WTC11 (cell line): Measurements from ENCODE around the gene JAKMIP1. TPM values are rescaled to one million over a fixed set of nuclear protein-coding genes. Genes with fewer than 3 reads are reported as not detected.

ENCODE experiments used
- ATAC-seq: fragments of 200-7000 bp; cut with Tn5 transposase; 2 replicates; pipeline ENCODE4 v1.10.0; 2021; ENCODE audit warnings: mild to moderate bottlenecking, moderate library complexity
- CTCF ChIA-PET: fragments of 300-600 bp; sonication (Branson Sonifier 250); formaldehyde crosslinking; loops from one replicate; lab custom pipeline; 2021; ENCODE audit warnings: antibody characterized with exemption; lab: Charles Lee
- POLR2A ChIA-PET: fragments of 350-600 bp; sonication (Branson Sonifier 250); formaldehyde crosslinking; loops from one replicate; lab custom pipeline; 2021; ENCODE audit warnings: antibody characterized with exemption; lab: Charles Lee
- DNase-seq: peaks from one replicate; pipeline ENCODE4 v3.0.0; 2021; ENCODE audit warnings: low spot score
- H3K27ac Mint-ChIP-seq: 2 replicates; pipeline ENCODE4 v1.8.0; 2021; ENCODE audit warnings: mixed read lengths
- H3K27me3 Mint-ChIP-seq: 2 replicates; pipeline ENCODE4 v1.8.0; 2021; ENCODE audit warnings: low read depth, mild to moderate bottlenecking, moderate library complexity, mixed read lengths
- H3K36me3 Mint-ChIP-seq: 2 replicates; pipeline ENCODE4 v1.8.0; 2021; ENCODE audit warnings: mixed read lengths
- H3K4me1 Mint-ChIP-seq: 2 replicates; pipeline ENCODE4 v1.8.0; 2022; ENCODE audit warnings: mixed read lengths
- H3K4me3 Mint-ChIP-seq: 2 replicates; pipeline ENCODE4 v1.8.0; 2021; ENCODE audit warnings: mild to moderate bottlenecking, moderate library complexity, mixed read lengths
- H3K9me3 Mint-ChIP-seq: 2 replicates; pipeline ENCODE4 v1.8.0; 2021; ENCODE audit warnings: mixed read lengths
- FOXK1 ChIP-seq: sonication (generic); formaldehyde crosslinking; IDR thresholded peaks from 2 replicates; pipeline ENCODE4 v1.8.0; 2022; ENCODE audit warnings: mild to moderate bottlenecking, moderate library complexity, missing genetic modification reagents
- IRF2 ChIP-seq: sonication (generic); formaldehyde crosslinking; IDR thresholded peaks from 2 replicates; pipeline ENCODE4 v1.8.0; 2022; ENCODE audit warnings: low read depth, missing genetic modification reagents, borderline replicate concordance
- PRRX2 ChIP-seq: fragments of 250-450 bp; sonication (Bioruptor Pico); IDR thresholded peaks from 2 replicates; pipeline ENCODE4 v1.8.0; 2021; ENCODE audit warnings: mild to moderate bottlenecking
- ZNF232 ChIP-seq: sonication (generic); formaldehyde crosslinking; IDR thresholded peaks from 2 replicates; pipeline ENCODE4 v1.8.0; 2022; ENCODE audit warnings: mild to moderate bottlenecking, missing genetic modification reagents
- ZNF423 ChIP-seq: fragments of 250-450 bp; sonication (Bioruptor Pico); IDR thresholded peaks from 2 replicates; pipeline ENCODE4 v2.1.2; 2022; ENCODE audit warnings: mild to moderate bottlenecking, moderate library complexity
- total RNA-seq: library from RNA; stranded (reverse); gene quantifications from 3 replicates; pipeline ENCODE4 v1.2.3, GENCODE V29; 2021
- TF ChIP-seq, protein P1 (sequence below): sonication (generic); formaldehyde crosslinking; IDR thresholded peaks from 2 replicates; pipeline ENCODE4 v1.8.0; 2022; ENCODE audit warnings: missing genetic modification reagents
- TF ChIP-seq, protein P2 (sequence below): sonication (generic); formaldehyde crosslinking; IDR thresholded peaks from 2 replicates; pipeline ENCODE4 v1.8.0; 2022; ENCODE audit warnings: mild to moderate bottlenecking, missing genetic modification reagents
- TF ChIP-seq, protein P3 (sequence below): fragments of 250-450 bp; sonication (Bioruptor Pico); IDR thresholded peaks from 2 replicates; pipeline ENCODE4 v2.1.2; 2022; ENCODE audit warnings: mild to moderate bottlenecking, moderate library complexity
- TF ChIP-seq, protein P4 (sequence below): fragments of 250-450 bp; sonication (Bioruptor Pico); IDR thresholded peaks from 2 replicates; pipeline ENCODE4 v1.9.0; 2021; ENCODE audit warnings: moderate library complexity, mild to moderate bottlenecking, inconsistent platforms, borderline replicate concordance
- TF ChIP-seq, protein P5 (sequence below): sonication (generic); formaldehyde crosslinking; conservative IDR thresholded peaks from 2 replicates; pipeline ENCODE4 v1.8.1; 2022; ENCODE audit warnings: mild to moderate bottlenecking, missing genetic modification reagents
- TF ChIP-seq, protein P6 (sequence below): fragments of 200-600 bp; IDR thresholded peaks from 2 replicates; pipeline ENCODE4 v1.8.0; 2022; ENCODE audit warnings: antibody characterized with exemption

Gene JAKMIP1
- total RNA-seq, 1 experiment from 2014 or later, result 4.0 TPM

DNA sequence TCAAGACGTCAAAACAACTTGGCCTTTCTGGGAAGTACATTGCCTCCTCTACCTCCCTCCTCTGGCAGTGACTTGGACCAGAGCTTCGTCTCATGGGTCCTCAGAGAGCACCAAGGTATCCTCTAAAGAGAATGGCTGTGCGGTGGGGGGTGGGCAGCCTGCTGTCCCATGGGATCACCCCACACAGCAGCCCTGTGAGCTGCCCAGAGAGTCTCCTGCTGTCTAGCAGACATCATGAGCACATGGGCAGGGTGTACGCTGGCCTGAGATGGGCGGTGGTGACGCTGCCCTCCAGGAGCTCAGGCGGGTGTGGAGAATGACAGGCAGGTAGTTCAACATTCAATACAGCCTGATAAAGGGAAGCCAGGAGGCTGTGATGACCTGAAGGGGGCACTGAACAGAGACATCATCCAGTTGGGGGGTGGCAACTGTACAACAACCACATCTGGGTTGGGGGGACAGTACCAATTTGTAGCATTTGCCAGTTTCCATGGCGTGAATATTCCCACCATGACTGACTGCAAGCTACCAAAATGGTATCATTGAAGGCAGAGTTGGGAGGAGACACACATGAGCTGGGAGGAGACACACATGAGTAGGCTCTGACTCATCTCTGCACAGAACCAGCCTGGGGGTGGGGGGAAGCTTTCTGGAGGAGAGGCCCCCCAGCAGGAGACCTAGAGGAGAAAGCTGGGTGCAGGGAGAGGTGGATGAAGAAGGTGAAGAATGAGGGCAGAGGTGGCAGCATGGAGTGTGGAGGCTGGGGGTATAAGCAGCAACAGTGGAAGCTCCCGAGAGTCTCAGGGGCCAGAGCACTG lies 218.0 kb downstream of the JAKMIP1 start (continued):
- TF ChIP-seq, protein P1, sequence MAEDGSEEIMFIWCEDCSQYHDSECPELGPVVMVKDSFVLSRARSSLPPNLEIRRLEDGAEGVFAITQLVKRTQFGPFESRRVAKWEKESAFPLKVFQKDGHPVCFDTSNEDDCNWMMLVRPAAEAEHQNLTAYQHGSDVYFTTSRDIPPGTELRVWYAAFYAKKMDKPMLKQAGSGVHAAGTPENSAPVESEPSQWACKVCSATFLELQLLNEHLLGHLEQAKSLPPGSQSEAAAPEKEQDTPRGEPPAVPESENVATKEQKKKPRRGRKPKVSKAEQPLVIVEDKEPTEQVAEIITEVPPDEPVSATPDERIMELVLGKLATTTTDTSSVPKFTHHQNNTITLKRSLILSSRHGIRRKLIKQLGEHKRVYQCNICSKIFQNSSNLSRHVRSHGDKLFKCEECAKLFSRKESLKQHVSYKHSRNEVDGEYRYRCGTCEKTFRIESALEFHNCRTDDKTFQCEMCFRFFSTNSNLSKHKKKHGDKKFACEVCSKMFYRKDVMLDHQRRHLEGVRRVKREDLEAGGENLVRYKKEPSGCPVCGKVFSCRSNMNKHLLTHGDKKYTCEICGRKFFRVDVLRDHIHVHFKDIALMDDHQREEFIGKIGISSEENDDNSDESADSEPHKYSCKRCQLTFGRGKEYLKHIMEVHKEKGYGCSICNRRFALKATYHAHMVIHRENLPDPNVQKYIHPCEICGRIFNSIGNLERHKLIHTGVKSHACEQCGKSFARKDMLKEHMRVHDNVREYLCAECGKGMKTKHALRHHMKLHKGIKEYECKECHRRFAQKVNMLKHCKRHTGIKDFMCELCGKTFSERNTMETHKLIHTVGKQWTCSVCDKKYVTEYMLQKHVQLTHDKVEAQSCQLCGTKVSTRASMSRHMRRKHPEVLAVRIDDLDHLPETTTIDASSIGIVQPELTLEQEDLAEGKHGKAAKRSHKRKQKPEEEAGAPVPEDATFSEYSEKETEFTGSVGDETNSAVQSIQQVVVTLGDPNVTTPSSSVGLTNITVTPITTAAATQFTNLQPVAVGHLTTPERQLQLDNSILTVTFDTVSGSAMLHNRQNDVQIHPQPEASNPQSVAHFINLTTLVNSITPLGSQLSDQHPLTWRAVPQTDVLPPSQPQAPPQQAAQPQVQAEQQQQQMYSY (CRISPR knock-in tag), result no peak
- no peak for TF ChIP-seq IRF2 (CRISPR knock-in tag)

DNA sequence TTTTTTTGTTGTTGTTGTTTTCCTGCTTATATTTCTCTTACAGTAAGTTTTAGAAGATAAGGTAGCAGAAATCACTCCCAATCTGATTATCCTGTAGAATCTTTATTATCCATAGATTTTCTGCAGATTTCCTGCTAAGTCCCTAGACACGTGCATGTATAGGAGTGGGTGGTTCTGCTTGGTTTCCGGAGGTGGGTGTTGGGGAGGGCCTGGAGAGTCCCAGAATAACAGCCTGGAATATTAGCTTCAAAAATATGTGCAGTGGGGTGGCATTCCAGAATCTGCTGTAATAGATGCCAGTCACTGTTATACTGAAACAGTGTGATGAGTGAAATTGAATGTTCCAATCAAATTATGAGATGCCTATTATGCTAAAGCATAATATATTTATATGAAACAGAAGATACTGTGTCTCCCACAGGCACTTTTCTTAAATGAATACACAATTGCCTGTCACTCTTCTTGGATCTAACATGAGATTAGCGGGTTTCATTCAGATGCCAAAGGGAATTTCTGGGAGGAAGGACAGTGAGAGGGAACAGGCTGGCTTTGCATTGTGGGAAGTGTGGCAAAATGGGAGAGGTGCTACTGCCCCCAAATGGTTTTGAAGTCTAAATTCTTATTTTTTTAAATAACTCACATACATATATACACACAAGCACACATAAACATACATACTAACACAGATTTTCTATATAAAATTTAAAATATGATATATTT lies 219.8 kb downstream of the JAKMIP1 start:
- ATAC-seq (no peak), DNase-seq (no peak)
- peaks cover 2% of the 10 kb centered on the region; the same call in 1 of the 2 replicates for H3K4me1 Mint-ChIP-seq
- H3K27ac Mint-ChIP-seq, result no peak overlapping the region
- peaks cover 13% of the 10 kb centered on the region for H3K27me3 Mint-ChIP-seq
- peaks cover 27% of the 10 kb centered on the region for H3K9me3 Mint-ChIP-seq
- peaks cover 17% of the 10 kb centered on the region for H3K36me3 Mint-ChIP-seq
- ChIA-PET CTCF (interaction anchor here (0.6 to 3.6 kb wide), 45 partner anchors 9 to 458 kb away, joined by 3 to 63 read pairs (median 4); no protein-coding TSS in a partner anchor), POLR2A (no interaction called here)
- TF ChIP-seq, protein P2, sequence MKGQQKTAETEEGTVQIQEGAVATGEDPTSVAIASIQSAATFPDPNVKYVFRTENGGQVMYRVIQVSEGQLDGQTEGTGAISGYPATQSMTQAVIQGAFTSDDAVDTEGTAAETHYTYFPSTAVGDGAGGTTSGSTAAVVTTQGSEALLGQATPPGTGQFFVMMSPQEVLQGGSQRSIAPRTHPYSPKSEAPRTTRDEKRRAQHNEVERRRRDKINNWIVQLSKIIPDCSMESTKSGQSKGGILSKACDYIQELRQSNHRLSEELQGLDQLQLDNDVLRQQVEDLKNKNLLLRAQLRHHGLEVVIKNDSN, result no peak
- TF ChIP-seq ZNF232 (CRISPR knock-in tag), result no peak
- TF ChIP-seq, protein P3, sequence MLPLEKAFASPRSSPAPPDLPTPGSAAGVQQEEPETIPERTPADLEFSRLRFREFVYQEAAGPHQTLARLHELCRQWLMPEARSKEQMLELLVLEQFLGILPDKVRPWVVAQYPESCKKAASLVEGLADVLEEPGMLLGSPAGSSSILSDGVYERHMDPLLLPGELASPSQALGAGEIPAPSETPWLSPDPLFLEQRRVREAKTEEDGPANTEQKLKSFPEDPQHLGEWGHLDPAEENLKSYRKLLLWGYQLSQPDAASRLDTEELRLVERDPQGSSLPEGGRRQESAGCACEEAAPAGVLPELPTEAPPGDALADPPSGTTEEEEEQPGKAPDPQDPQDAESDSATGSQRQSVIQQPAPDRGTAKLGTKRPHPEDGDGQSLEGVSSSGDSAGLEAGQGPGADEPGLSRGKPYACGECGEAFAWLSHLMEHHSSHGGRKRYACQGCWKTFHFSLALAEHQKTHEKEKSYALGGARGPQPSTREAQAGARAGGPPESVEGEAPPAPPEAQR (CRISPR knock-in tag), result no peak
- no peak overlapping the region for H3K4me3 Mint-ChIP-seq

DNA sequence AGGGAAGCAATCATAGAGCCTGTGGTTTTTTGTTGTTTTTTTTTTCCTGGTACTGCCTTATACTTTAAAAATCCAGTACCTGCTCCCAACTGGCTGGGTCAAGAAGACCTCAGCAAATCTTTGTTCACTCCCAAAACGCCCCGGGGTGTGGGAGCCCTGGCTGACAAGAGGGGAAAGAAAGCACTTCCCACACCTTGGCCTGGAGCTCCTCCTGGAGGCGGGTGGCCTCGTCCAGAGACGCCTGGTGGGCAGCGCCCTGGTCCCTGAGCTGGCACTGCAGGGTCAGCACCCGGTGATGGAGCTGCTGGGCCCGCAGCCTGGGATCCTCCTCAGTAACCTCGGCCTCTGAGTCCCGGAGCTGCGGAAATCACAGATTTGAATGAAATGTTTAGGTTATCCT lies 220.4 kb downstream of the JAKMIP1 start:
- H3K4me1 Mint-ChIP-seq, result peaks cover 2% of the 10 kb centered on the region; the same call in 1 of the 2 replicates
- H3K27ac Mint-ChIP-seq, result no peak overlapping the region
- H3K36me3 Mint-ChIP-seq, result peaks cover 16% of the 10 kb centered on the region
- peaks cover 13% of the 10 kb centered on the region for H3K27me3 Mint-ChIP-seq
- ChIA-PET CTCF (interaction anchor here (0.6 to 3.6 kb wide), 46 partner anchors 9 to 458 kb away, joined by 3 to 63 read pairs (median 4); no protein-coding TSS in a partner anchor), POLR2A (interaction anchor here (0.6 kb wide), 1 partner anchor 86 kb away, joined by 3 read pairs; no protein-coding TSS in a partner anchor)
- H3K4me3 Mint-ChIP-seq, result no peak overlapping the region
- ATAC-seq (peak; percentile 96), DNase-seq (peak; percentile 85)
- TF ChIP-seq ZNF423 (CRISPR knock-in tag) (0 out of 2 replicates have a peak, but pooled peaks have one; percentile 22), PRRX2 (CRISPR knock-in tag) (no peak), FOXK1 (CRISPR knock-in tag) (no peak)
- TF ChIP-seq, protein P4, sequence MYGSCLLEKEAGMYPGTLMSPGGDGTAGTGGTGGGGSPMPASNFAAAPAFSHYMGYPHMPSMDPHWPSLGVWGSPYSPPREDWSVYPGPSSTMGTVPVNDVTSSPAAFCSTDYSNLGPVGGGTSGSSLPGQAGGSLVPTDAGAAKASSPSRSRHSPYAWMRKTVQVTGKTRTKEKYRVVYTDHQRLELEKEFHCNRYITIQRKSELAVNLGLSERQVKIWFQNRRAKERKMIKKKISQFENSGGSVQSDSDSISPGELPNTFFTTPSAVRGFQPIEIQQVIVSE (CRISPR knock-in tag), result no peak
- TF ChIP-seq, protein P5, sequence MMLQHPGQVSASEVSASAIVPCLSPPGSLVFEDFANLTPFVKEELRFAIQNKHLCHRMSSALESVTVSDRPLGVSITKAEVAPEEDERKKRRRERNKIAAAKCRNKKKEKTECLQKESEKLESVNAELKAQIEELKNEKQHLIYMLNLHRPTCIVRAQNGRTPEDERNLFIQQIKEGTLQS, result no peak
- TF ChIP-seq, protein P6, sequence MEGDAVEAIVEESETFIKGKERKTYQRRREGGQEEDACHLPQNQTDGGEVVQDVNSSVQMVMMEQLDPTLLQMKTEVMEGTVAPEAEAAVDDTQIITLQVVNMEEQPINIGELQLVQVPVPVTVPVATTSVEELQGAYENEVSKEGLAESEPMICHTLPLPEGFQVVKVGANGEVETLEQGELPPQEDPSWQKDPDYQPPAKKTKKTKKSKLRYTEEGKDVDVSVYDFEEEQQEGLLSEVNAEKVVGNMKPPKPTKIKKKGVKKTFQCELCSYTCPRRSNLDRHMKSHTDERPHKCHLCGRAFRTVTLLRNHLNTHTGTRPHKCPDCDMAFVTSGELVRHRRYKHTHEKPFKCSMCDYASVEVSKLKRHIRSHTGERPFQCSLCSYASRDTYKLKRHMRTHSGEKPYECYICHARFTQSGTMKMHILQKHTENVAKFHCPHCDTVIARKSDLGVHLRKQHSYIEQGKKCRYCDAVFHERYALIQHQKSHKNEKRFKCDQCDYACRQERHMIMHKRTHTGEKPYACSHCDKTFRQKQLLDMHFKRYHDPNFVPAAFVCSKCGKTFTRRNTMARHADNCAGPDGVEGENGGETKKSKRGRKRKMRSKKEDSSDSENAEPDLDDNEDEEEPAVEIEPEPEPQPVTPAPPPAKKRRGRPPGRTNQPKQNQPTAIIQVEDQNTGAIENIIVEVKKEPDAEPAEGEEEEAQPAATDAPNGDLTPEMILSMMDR, result no peak
- peaks cover 24% of the 10 kb centered on the region for H3K9me3 Mint-ChIP-seq
